Neural progenitor cell (in vitro differentiated cells): Measurements from ENCODE around the gene KLHL25. TPM values are rescaled to one million over a fixed set of nuclear protein-coding genes. Genes with fewer than 3 reads are reported as not detected.
A peak's percentile ranks its signal among the peaks of the same experiment; 100 is the strongest.

Source experiments
- DNase-seq: peaks from one replicate; pipeline ENCODE4 v3.0.0-alpha.2; 2016; ENCODE audit warnings: low spot score
- H2AFZ ChIP-seq: fragments of 200-600 bp; sonication (generic); replicated peaks from 2 replicates; pipeline ENCODE4 v1.6.1; 2016; ENCODE audit warnings: antibody characterized with exemption
- H3F3A ChIP-seq: fragments of 200-600 bp; sonication (generic); 2 replicates; pipeline ENCODE4 v1.6.1; 2016; ENCODE audit warnings: antibody characterized with exemption, low read depth
- H3K27ac ChIP-seq: fragments of 200-600 bp; sonication (generic); 2 replicates; pipeline ENCODE4 v1.5.1; 2016; ENCODE audit warnings: mild to moderate bottlenecking
- H3K27me3 ChIP-seq: fragments of 200-600 bp; sonication (generic); 2 replicates; pipeline ENCODE4 v1.6.1; 2016; ENCODE audit warnings: mild to moderate bottlenecking, moderate library complexity
- H3K36me3 ChIP-seq: fragments of 200-600 bp; sonication (generic); 2 replicates; pipeline ENCODE4 v1.5.1; 2016
- H3K4me1 ChIP-seq: fragments of 200-600 bp; sonication (generic); 2 replicates; pipeline ENCODE4 v1.6.1; 2016; ENCODE audit warnings: mixed run types
- H3K4me2 ChIP-seq: fragments of 200-600 bp; sonication (generic); 2 replicates; pipeline ENCODE4 v1.6.1; 2016
- H3K4me3 ChIP-seq: fragments of 200-600 bp; sonication (generic); 2 replicates; pipeline ENCODE4 v1.5.1; 2016
- H3K79me2 ChIP-seq: fragments of 200-600 bp; sonication (generic); 2 replicates; pipeline ENCODE4 v1.6.1; 2016; ENCODE audit warnings: low read depth
- H3K9ac ChIP-seq: fragments of 200-600 bp; sonication (generic); 2 replicates; pipeline ENCODE4 v1.6.1; 2016
- H3K9me3 ChIP-seq: fragments of 200-600 bp; sonication (generic); 2 replicates; pipeline ENCODE4 v1.5.1; 2016; ENCODE audit warnings: low read depth
- H4K20me1 ChIP-seq: fragments of 200-600 bp; sonication (generic); 2 replicates; pipeline ENCODE4 v1.6.1; 2016; ENCODE audit warnings: low read depth
- H3K27ac Mint-ChIP-seq: 3 replicates; pipeline ENCODE4 v1.8.0; 2021; ENCODE audit warnings: mixed read lengths
- H3K27me3 Mint-ChIP-seq: 2 replicates; pipeline ENCODE4 v1.8.0; 2022; ENCODE audit warnings: low read depth, mild to moderate bottlenecking, inconsistent platforms, moderate library complexity, mixed read lengths; ENCODE audit not compliant: insufficient read depth
- H3K36me3 Mint-ChIP-seq: 3 replicates; pipeline ENCODE4 v1.8.0; 2021; ENCODE audit warnings: mixed read lengths
- H3K4me1 Mint-ChIP-seq: 3 replicates; pipeline ENCODE4 v1.8.0; 2021; ENCODE audit warnings: mixed read lengths
- H3K4me3 Mint-ChIP-seq: 3 replicates; pipeline ENCODE4 v1.8.0; 2021; ENCODE audit warnings: mild to moderate bottlenecking, moderate library complexity, mixed read lengths
- H3K9me3 Mint-ChIP-seq: 3 replicates; pipeline ENCODE4 v1.8.0; 2020; ENCODE audit warnings: mixed read lengths
- EZH2 ChIP-seq: fragments of 200-600 bp; sonication (generic); IDR thresholded peaks from 2 replicates; pipeline ENCODE4 v1.6.1; 2017; ENCODE audit warnings: antibody characterized with exemption, mild to moderate bottlenecking, moderate library complexity
- EZH2phosphoT487 ChIP-seq: fragments of 200-600 bp; sonication (generic); IDR thresholded peaks from 2 replicates; pipeline ENCODE4 v1.6.1; 2017; ENCODE audit warnings: antibody characterized with exemption
- total RNA-seq: library from RNA; depleted of rRNA; stranded (reverse); fragments of >200 nt; gene quantifications from 2 replicates; pipeline ENCODE4 v1.2.3, GENCODE V29; 2015; ENCODE audit warnings: low replicate concordance
- TF ChIP-seq, protein P1 (sequence below): fragments of 200-600 bp; sonication (generic); IDR thresholded peaks from 2 replicates; pipeline ENCODE4 v1.5.1; 2017; ENCODE audit warnings: antibody characterized with exemption, mild to moderate bottlenecking

The KLHL25 gene
- total RNA-seq, 1 donor from 2014 or later: 12.1 TPM

DNA sequence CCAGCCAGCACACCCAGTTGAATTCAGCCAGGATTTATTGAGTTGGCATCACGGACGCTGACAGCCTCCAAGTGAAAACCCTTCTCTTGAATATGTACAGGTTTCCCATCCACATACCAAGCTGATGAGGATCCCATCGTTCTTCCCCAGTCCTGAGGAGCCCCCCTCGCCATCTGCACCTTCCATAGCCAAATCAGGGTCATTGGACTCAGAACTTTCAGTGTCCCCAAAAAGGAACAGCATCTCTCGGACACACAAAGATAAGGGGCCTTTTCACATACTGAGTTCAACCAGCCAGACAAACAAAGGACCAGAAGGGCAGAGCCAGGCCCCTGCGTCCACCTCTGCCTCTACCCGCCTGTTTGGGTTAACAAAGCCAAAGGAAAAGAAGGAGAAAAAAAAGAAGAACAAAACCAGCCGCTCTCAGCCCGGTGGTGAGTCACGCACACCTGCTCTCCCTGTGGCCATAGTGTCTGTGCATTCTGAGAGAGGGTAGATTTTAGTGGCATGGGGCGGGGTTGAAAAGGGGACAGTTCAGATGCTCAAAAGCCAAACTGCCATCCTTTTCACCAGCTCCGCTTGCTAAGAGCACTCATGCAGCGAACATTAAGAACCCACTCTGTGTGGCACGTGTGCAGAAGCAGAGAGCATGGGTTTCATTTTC, 51.2 kb downstream of the KLHL25 start:
- no peak overlapping the region for H3K4me3 Mint-ChIP-seq
- peaks cover 2% of the 10 kb centered on the region for H3K4me1 ChIP-seq
- no peaks in the 10 kb centered on the region for H3K9me3 Mint-ChIP-seq
- TF ChIP-seq EZH2phosphoT487: no peak
- TF ChIP-seq EZH2: no peak
- TF ChIP-seq, protein P1, sequence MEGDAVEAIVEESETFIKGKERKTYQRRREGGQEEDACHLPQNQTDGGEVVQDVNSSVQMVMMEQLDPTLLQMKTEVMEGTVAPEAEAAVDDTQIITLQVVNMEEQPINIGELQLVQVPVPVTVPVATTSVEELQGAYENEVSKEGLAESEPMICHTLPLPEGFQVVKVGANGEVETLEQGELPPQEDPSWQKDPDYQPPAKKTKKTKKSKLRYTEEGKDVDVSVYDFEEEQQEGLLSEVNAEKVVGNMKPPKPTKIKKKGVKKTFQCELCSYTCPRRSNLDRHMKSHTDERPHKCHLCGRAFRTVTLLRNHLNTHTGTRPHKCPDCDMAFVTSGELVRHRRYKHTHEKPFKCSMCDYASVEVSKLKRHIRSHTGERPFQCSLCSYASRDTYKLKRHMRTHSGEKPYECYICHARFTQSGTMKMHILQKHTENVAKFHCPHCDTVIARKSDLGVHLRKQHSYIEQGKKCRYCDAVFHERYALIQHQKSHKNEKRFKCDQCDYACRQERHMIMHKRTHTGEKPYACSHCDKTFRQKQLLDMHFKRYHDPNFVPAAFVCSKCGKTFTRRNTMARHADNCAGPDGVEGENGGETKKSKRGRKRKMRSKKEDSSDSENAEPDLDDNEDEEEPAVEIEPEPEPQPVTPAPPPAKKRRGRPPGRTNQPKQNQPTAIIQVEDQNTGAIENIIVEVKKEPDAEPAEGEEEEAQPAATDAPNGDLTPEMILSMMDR: no peak
- peak overlapping the region; percentile 72 for H3K27ac Mint-ChIP-seq
- H3K4me3 ChIP-seq: no peak overlapping the region
- no peaks in the 10 kb centered on the region for H4K20me1 ChIP-seq
- peaks cover 68% of the 10 kb centered on the region for H3K4me1 Mint-ChIP-seq
- no peaks in the 10 kb centered on the region for H3K9me3 ChIP-seq
- H3K27me3 ChIP-seq: no peaks in the 10 kb centered on the region
- peaks cover 60% of the 10 kb centered on the region for H3K36me3 Mint-ChIP-seq
- no peak overlapping the region for H2AFZ ChIP-seq
- no peak overlapping the region for H3K4me2 ChIP-seq
- peaks cover 15% of the 10 kb centered on the region for H3K36me3 ChIP-seq
- no peaks in the 10 kb centered on the region for H3K79me2 ChIP-seq
- no peak overlapping the region for H3K9ac ChIP-seq
- peak overlapping the region; percentile 20 for H3K27ac ChIP-seq
- no peak for DNase-seq
- H3K27me3 Mint-ChIP-seq: peaks cover 4% of the 10 kb centered on the region
- no peaks in the 10 kb centered on the region for H3F3A ChIP-seq

GRCh38 chr15:85742186-85742821, 52.4 kb downstream of the KLHL25 start:
- H3K36me3 ChIP-seq: peaks cover 15% of the 10 kb centered on the region
- Mint-ChIP-seq H3K27ac (peak overlapping the region; percentile 69), H3K9me3 (no peaks in the 10 kb centered on the region), H3K4me3 (no peak overlapping the region), H3K27me3 (peaks cover 4% of the 10 kb centered on the region), H3K4me1 (peaks cover 57% of the 10 kb centered on the region), H3K36me3 (peaks cover 55% of the 10 kb centered on the region)
- H3K4me2 ChIP-seq: no peak overlapping the region
- H3K27ac ChIP-seq: no peak overlapping the region
- H3K4me1 ChIP-seq: no peaks in the 10 kb centered on the region
- H3K4me3 ChIP-seq: no peak overlapping the region
- H3K79me2 ChIP-seq: no peaks in the 10 kb centered on the region
- TF ChIP-seq EZH2phosphoT487 (no peak), EZH2 (no peak)
- TF ChIP-seq, protein P1: no peak
- H4K20me1 ChIP-seq: no peaks in the 10 kb centered on the region
- H3K27me3 ChIP-seq: no peaks in the 10 kb centered on the region
- H3K9ac ChIP-seq: no peak overlapping the region
- no peaks in the 10 kb centered on the region for H3K9me3 ChIP-seq
- DNase-seq: no peak
- H3F3A ChIP-seq: no peaks in the 10 kb centered on the region
- H2AFZ ChIP-seq: no peak overlapping the region

DNA sequence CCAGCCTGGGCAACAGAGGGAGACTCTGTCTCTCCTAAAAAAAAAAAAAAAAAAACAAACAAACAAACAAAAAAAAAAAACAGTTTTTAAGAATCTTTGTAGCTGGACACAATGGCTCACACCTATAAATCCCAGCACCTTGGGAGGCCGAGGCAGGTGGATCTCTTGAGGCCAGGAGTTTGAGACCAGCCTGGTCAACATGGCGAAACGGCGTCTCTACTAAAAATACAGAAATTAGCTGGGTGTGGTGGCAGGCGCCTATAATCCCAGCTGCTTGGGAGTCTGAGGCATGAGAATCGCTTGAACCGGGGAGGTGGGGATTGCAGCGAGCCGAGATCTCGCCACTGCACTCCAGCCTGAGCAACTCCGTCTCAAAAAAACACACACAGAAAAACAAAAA, 53.1 kb downstream of the KLHL25 start:
- peaks cover 54% of the 10 kb centered on the region for H3K36me3 Mint-ChIP-seq
- Histone ChIP-seq H3K4me3 (no peak overlapping the region), H2AFZ (no peak overlapping the region), H3K36me3 (peaks cover 15% of the 10 kb centered on the region), H4K20me1 (no peaks in the 10 kb centered on the region), H3F3A (no peaks in the 10 kb centered on the region), H3K9me3 (no peaks in the 10 kb centered on the region), H3K4me1 (no peaks in the 10 kb centered on the region), H3K27me3 (no peaks in the 10 kb centered on the region), H3K9ac (no peak overlapping the region), H3K27ac (no peak overlapping the region), H3K79me2 (no peaks in the 10 kb centered on the region), H3K4me2 (no peak overlapping the region)
- H3K27me3 Mint-ChIP-seq: peaks cover 4% of the 10 kb centered on the region
- peaks cover 50% of the 10 kb centered on the region for H3K4me1 Mint-ChIP-seq
- no peak overlapping the region for H3K4me3 Mint-ChIP-seq
- TF ChIP-seq EZH2 (no peak), EZH2phosphoT487 (no peak)
- TF ChIP-seq, protein P1: no peak
- H3K27ac Mint-ChIP-seq: no peak overlapping the region
- no peak for DNase-seq
- no peaks in the 10 kb centered on the region for H3K9me3 Mint-ChIP-seq
